Liver (tissue), 3 donors: Measurements from ENCODE around the gene TUB.

Experiments used
- ATF3 ChIP-seq: IDR thresholded peaks from 2 replicates; pipeline ENCODE4 v1.6.1; 2016; ENCODE audit warnings: antibody characterized with exemption
- CTCF ChIP-seq: fragments of 150-350 bp; IDR thresholded peaks from 2 replicates; pipeline ENCODE4 v1.5.1; 2017; ENCODE audit warnings: improper control_type of control experiment, low read depth, low read length; ENCODE audit not compliant: missing input control
- EGR1 ChIP-seq, 2 donors: IDR thresholded peaks; 2 replicates each; pipeline ENCODE4 v1.6.1; 2016 to 2018; ENCODE audit warnings: antibody characterized with exemption in 2 of 2, low read depth in 2 of 2
- FOXA1 ChIP-seq: IDR thresholded peaks from 2 replicates; pipeline ENCODE4 v1.6.1; 2016; ENCODE audit warnings: antibody characterized with exemption
- FOXA2 ChIP-seq: IDR thresholded peaks from 2 replicates; pipeline ENCODE4 v1.6.1; 2016; ENCODE audit warnings: antibody characterized with exemption
- GABPA ChIP-seq, 2 donors: IDR thresholded peaks in 1 of 2; conservative IDR thresholded peaks in 1 of 2; 2 replicates each; pipeline ENCODE4 v1.6.1; 2016; ENCODE audit warnings: antibody characterized with exemption in 2 of 2, mild to moderate bottlenecking in 1 of 2, moderate library complexity in 1 of 2
- MAX ChIP-seq: IDR thresholded peaks from 2 replicates; pipeline ENCODE4 v1.6.1; 2016; ENCODE audit warnings: antibody characterized with exemption
- NR2F2 ChIP-seq: IDR thresholded peaks from 2 replicates; pipeline ENCODE4 v1.6.1; 2016; ENCODE audit warnings: antibody characterized with exemption
- RAD21 ChIP-seq, 2 donors: IDR thresholded peaks; 2 replicates each; pipeline ENCODE4 v1.6.1; 2016; ENCODE audit warnings: antibody characterized with exemption in 2 of 2, mild to moderate bottlenecking in 2 of 2
- REST ChIP-seq: IDR thresholded peaks from 2 replicates; pipeline ENCODE4 v1.6.1; 2016; ENCODE audit warnings: antibody characterized with exemption, mild to moderate bottlenecking
- RXRA ChIP-seq, 2 donors: IDR thresholded peaks; 2 replicates each; pipeline ENCODE4 v1.6.1; 2017 to 2018; ENCODE audit warnings: antibody characterized with exemption in 2 of 2, mild to moderate bottlenecking in 1 of 2
- SP1 ChIP-seq: IDR thresholded peaks from 2 replicates; pipeline ENCODE4 v1.6.1; 2018; ENCODE audit warnings: antibody characterized with exemption, mild to moderate bottlenecking
- TAF1 ChIP-seq: conservative IDR thresholded peaks from 2 replicates; pipeline ENCODE4 v1.6.1; 2016; ENCODE audit warnings: antibody characterized with exemption, mild to moderate bottlenecking
- YY1 ChIP-seq: IDR thresholded peaks from 2 replicates; pipeline ENCODE4 v1.6.1; 2016; ENCODE audit warnings: antibody characterized with exemption, mild to moderate bottlenecking
- donor health status: healthy.
- donor health status: healthy.

GRCh38 chr11:8035200-8035855, 45.7 kb upstream of the TUB start:
- no peak for TF ChIP-seq SP1
- no peak for TF ChIP-seq CTCF
- no peak for TF ChIP-seq REST
- no peak for TF ChIP-seq NR2F2
- no peak for TF ChIP-seq TAF1
- TF ChIP-seq YY1: no peak
- no peak for TF ChIP-seq MAX
- TF ChIP-seq FOXA2: no peak
- no peak for TF ChIP-seq GABPA (IDR thresholded peaks at IDR 0.05 in 1 of 2, conservative IDR thresholded peaks at IDR 0.05 in 1 of 2)
- TF ChIP-seq ATF3: no peak
- no peak for TF ChIP-seq RAD21 (IDR thresholded peaks at IDR 0.05)
- no peak for TF ChIP-seq RXRA (IDR thresholded peaks at IDR 0.05)
- TF ChIP-seq EGR1 (IDR thresholded peaks at IDR 0.05; ENCODE audit: low read depth in 2 of 2): no peak
- no peak for TF ChIP-seq FOXA1
